Measurements from ENCODE around the gene PCARE. TPM values are rescaled to one million over a fixed set of nuclear protein-coding genes. Genes with fewer than 3 reads are reported as not detected.

Gene PCARE
- total and polyA plus RNA-seq, 2 experiments from 2014 or later: 0.34 to 0.57 TPM

GRCh38 chr2:29015701-29016470 is 58.4 kb downstream of the PCARE start:
- H3K4me1 ChIP-seq (ENCODE audit: low read depth): peaks cover 32% of the 10 kb centered on the region
- H3K4me3 ChIP-seq: no peak overlapping the region
- H3K9me3 ChIP-seq (ENCODE audit: low read depth): no peaks in the 10 kb centered on the region
- H3K27ac ChIP-seq: no peak overlapping the region
- H3K27me3 ChIP-seq: no peaks in the 10 kb centered on the region
- no peaks in the 10 kb centered on the region for H3K36me3 ChIP-seq
- DNase-seq (ENCODE audit: low read depth in 1 of 2, low spot score in 1 of 2): peak; percentile 16 to 77
- no peak for TF ChIP-seq CTCF (IDR thresholded peaks at IDR 0.05; ENCODE audit: low read depth, low read length)

GRCh38 chr2:29014811-29015421 is 59.4 kb downstream of the PCARE start:
- H3K27me3 ChIP-seq: no peaks in the 10 kb centered on the region
- H3K36me3 ChIP-seq: no peaks in the 10 kb centered on the region
- H3K27ac ChIP-seq: no peak overlapping the region
- H3K4me3 ChIP-seq: no peak overlapping the region
- H3K4me1 ChIP-seq (ENCODE audit: low read depth): peaks cover 35% of the 10 kb centered on the region
- H3K9me3 ChIP-seq (ENCODE audit: low read depth): no peaks in the 10 kb centered on the region
- peak in 1 of 2 donors; percentile 67 for DNase-seq (ENCODE audit: low read depth in 1 of 2, low spot score in 1 of 2)
- TF ChIP-seq CTCF (IDR thresholded peaks at IDR 0.05; ENCODE audit: low read depth, low read length): peak; percentile 43

- no peak for DNase-seq (ENCODE audit: low read depth in 1 of 2, low spot score in 1 of 2)
- Histone ChIP-seq H3K4me1 (ENCODE audit: low read depth) (peaks cover 35% of the 10 kb centered on the region), H3K36me3 (no peaks in the 10 kb centered on the region), H3K27me3 (no peaks in the 10 kb centered on the region), H3K27ac (no peak overlapping the region), H3K9me3 (ENCODE audit: low read depth) (no peaks in the 10 kb centered on the region), H3K4me3 (no peak overlapping the region)
- TF ChIP-seq CTCF (IDR thresholded peaks at IDR 0.05; ENCODE audit: low read depth, low read length): no peak
Observed at GRCh38 chr2:29014331-29014730, 60.0 kb downstream of the PCARE start.

- peaks cover 35% of the 10 kb centered on the region for H3K4me1 ChIP-seq (ENCODE audit: low read depth)
- H3K27ac ChIP-seq: no peak overlapping the region
- TF ChIP-seq CTCF (IDR thresholded peaks at IDR 0.05; ENCODE audit: low read depth, low read length): no peak
Observed at GRCh38 chr2:29013057-29013780, 61.1 kb downstream of the PCARE start.

GRCh38 chr2:29012211-29012681 is 62.1 kb downstream of the PCARE start:
- H3K27ac ChIP-seq: peak overlapping the region; percentile 63
- H3K9me3 ChIP-seq (ENCODE audit: low read depth): no peaks in the 10 kb centered on the region
- H3K4me1 ChIP-seq (ENCODE audit: low read depth): peaks cover 35% of the 10 kb centered on the region
- DNase-seq (ENCODE audit: low read depth in 1 of 2, low spot score in 1 of 2): peak; percentile 20 to 76
- H3K36me3 ChIP-seq: no peaks in the 10 kb centered on the region
- no peak for TF ChIP-seq CTCF (IDR thresholded peaks at IDR 0.05; ENCODE audit: low read depth, low read length)
- H3K27me3 ChIP-seq: no peaks in the 10 kb centered on the region
- H3K4me3 ChIP-seq: no peak overlapping the region

More at GRCh38 chr2:29013057-29013780, 61.1 kb downstream of the PCARE start:
- Histone ChIP-seq H3K9me3 (ENCODE audit: low read depth) (no peaks in the 10 kb centered on the region), H3K27me3 (no peaks in the 10 kb centered on the region), H3K4me3 (no peak overlapping the region), H3K36me3 (no peaks in the 10 kb centered on the region)
- DNase-seq (ENCODE audit: low read depth in 1 of 2, low spot score in 1 of 2): peak in 1 of 2 donors; percentile 22

Other genes with a start within 250 kb of the PCARE start
- 6.3 and 9.3 TPM in 2 replicates for gene TRMT61B, start 204.2 kb downstream of the PCARE start, total RNA-seq
- gene TRMT61B, start 204.2 kb downstream of the PCARE start, polyA plus RNA-seq: 18.7 and 18.8 TPM in 2 replicates
- gene WDR43, start 179.9 kb downstream of the PCARE start, total RNA-seq: 34.1 and 52.8 TPM in 2 replicates
- 16.9 and 29.8 TPM in 2 replicates for gene WDR43, start 179.9 kb downstream of the PCARE start, polyA plus RNA-seq
- under 0.01 and 0.03 TPM in 2 replicates for gene TOGARAM2, start 93.2 kb downstream of the PCARE start, total RNA-seq
- gene TOGARAM2, start 93.2 kb downstream of the PCARE start, polyA plus RNA-seq: not detected in 2 replicates
- 6.0 and 7.0 TPM in 2 replicates for gene CLIP4, start 40.9 kb upstream of the PCARE start, total RNA-seq
- 4.2 and 7.9 TPM in 2 replicates for gene CLIP4, start 40.9 kb upstream of the PCARE start, polyA plus RNA-seq

All from cardiac muscle cell (in vitro differentiated cells and primary cell).